Progenitor cell of endocrine pancreas (in vitro differentiated cells): ENCODE results near the gene RAB38. TPM values are rescaled to one million over a fixed set of nuclear protein-coding genes. Genes with fewer than 3 reads are reported as not detected.

ENCODE experiments used
- DNase-seq: peaks from one replicate; pipeline ENCODE4 v3.0.0; 2021; ENCODE audit warnings: low spot score; ENCODE audit not compliant: unreplicated experiment
- H3K27ac Mint-ChIP-seq: 2 replicates; pipeline ENCODE4 v1.8.0; 2021; ENCODE audit warnings: mild to moderate bottlenecking, moderate library complexity, mixed read lengths
- H3K27me3 Mint-ChIP-seq: 2 replicates; pipeline ENCODE4 v1.8.0; 2021; ENCODE audit warnings: mixed read lengths
- H3K36me3 Mint-ChIP-seq: 2 replicates; pipeline ENCODE4 v1.8.0; 2022; ENCODE audit warnings: mixed read lengths; ENCODE audit not compliant: insufficient read depth
- H3K4me1 Mint-ChIP-seq: 2 replicates; pipeline ENCODE4 v1.8.0; 2021; ENCODE audit warnings: low read depth, mixed read lengths
- H3K4me3 Mint-ChIP-seq: 2 replicates; pipeline ENCODE4 v1.8.0; 2021; ENCODE audit warnings: low read depth, mild to moderate bottlenecking, moderate library complexity, mixed read lengths
- H3K9me3 Mint-ChIP-seq: 2 replicates; pipeline ENCODE4 v1.8.0; 2021; ENCODE audit warnings: low read depth, mixed read lengths
- long read RNA-seq: library from polyadenylated mRNA; unstranded; transcript quantifications from one replicate; pipeline ENCODE4 v2.0.0, GENCODE V29; 2020
- total RNA-seq: library from RNA; stranded (reverse); gene quantifications from 2 replicates; pipeline ENCODE4 v1.2.1, GENCODE V29; 2021
- TF ChIP-seq, protein P1 (sequence below): fragments of 200-600 bp; sonication (generic); IDR thresholded peaks from one replicate; pipeline ENCODE4 v1.5.0; 2021; ENCODE audit warnings: antibody characterized with exemption, mild to moderate bottlenecking; ENCODE audit not compliant: unreplicated experiment

The RAB38 gene
- 14.4 and 15.6 TPM in 2 replicates for total RNA-seq
- long read RNA-seq, transcript RAB38-201 (3 exons, 1,465 nt): major isoform, 55 of 68 reads
- long read RNA-seq, partial matches to known transcripts: 3 of 68 reads
- long read RNA-seq, other reads (novel, unspliced or antisense): 8 of 68 reads

DNA sequence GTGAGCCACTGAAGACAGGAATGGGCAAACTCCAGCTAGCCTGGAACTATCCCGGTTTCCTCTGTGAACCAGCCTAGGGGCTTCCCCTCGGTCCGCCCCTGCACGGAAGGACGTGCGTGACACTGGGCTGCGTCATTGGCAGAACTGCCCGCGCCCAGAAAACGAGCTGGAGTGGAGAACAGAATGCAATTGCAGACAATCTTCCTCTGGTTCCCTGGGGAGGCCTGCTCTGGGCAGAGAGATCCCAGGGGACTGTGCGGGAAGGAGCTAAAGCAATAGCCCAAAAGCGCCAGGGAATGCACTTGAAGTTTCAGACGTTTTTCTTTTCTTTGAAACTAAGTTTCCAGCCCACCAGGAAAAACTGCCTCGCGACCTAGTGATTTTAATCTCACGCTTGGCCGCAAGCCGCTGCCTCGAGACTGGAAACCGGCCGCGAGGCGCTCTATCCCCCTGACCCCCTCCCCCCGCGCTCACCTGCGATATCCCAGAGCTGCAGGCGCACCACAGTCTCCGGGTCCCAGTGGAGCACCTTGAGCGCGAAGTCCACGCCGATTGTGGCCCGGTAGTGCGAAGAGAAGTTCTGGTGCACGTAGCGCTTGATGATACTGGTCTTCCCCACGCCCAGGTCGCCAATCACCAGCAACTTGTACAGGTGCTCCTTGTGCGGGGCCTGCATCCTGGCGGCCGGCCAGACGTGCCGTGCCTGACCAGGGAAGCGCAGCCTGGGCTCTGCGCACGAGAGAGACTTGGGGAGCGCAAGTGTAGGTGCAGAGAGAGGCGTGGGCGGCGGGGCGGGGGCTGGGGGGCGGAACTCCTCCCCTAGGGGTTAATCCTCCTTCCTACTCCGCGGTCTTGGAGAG lies at the start of gene RAB38:
RAB38 (minus strand) TSS at position 735 of the 860 bp plus-strand sequence; CDS start at position 676, 59 bp downstream.
- Mint-ChIP-seq H3K4me3 (peak within 1 kb of the TSS; percentile 84), H3K4me1 (peaks cover 33% of the 10 kb centered on the region), H3K27ac (peak within 1 kb of the TSS; percentile 94), H3K9me3 (no peaks in the 10 kb centered on the region), H3K27me3 (peaks cover 2% of the 10 kb centered on the region), H3K36me3 (no peaks in the 10 kb centered on the region)
- DNase-seq: peak; percentile 48
- TF ChIP-seq, protein P1, sequence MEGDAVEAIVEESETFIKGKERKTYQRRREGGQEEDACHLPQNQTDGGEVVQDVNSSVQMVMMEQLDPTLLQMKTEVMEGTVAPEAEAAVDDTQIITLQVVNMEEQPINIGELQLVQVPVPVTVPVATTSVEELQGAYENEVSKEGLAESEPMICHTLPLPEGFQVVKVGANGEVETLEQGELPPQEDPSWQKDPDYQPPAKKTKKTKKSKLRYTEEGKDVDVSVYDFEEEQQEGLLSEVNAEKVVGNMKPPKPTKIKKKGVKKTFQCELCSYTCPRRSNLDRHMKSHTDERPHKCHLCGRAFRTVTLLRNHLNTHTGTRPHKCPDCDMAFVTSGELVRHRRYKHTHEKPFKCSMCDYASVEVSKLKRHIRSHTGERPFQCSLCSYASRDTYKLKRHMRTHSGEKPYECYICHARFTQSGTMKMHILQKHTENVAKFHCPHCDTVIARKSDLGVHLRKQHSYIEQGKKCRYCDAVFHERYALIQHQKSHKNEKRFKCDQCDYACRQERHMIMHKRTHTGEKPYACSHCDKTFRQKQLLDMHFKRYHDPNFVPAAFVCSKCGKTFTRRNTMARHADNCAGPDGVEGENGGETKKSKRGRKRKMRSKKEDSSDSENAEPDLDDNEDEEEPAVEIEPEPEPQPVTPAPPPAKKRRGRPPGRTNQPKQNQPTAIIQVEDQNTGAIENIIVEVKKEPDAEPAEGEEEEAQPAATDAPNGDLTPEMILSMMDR: no peak

DNA sequence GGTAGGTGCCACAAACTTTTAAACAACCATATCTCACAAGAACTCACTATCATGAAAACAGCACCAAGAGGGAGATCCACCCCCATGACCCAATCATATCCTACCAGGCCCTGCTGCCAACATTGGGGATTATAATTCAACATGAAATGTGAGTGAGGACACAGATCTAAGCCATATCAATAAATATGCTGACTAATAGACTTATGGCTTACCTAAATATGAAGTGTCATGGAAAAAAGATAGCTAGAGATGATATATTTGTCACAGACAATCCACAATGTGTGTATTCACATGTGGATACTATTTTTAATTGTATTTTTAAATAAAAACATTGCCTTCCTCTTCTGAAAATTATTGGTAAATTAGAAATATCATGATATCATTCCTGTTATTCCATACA lies 38.2 kb upstream of the RAB38 start:
- no peaks in the 10 kb centered on the region for H3K27me3 Mint-ChIP-seq
- TF ChIP-seq, protein P1: no peak
- no peak overlapping the region for H3K27ac Mint-ChIP-seq
- no peaks in the 10 kb centered on the region for H3K9me3 Mint-ChIP-seq
- H3K4me3 Mint-ChIP-seq: no peak overlapping the region
- DNase-seq: no peak
- no peaks in the 10 kb centered on the region for H3K36me3 Mint-ChIP-seq
- no peaks in the 10 kb centered on the region for H3K4me1 Mint-ChIP-seq

DNA sequence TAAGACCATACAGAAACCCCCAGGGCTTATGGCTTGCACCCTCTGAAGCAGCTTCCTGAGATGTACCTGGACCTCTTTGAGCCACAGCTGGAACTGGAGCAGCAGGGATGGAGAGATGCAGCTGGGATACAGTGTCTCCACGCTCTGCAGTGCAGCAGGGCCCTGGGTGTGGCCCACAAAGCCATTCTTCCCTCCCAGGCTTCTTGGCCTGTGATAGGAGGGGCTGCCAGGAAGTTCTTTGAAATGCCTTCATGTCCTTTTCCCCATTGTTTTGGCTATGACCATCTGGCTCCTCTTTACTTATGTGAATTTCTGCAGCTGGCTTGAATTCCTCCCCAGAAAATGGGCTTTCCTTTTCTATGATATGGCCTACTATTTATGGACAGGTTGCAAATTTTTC lies 37.1 kb upstream of the RAB38 start:
- Mint-ChIP-seq H3K27me3 (no peaks in the 10 kb centered on the region), H3K4me1 (no peaks in the 10 kb centered on the region), H3K9me3 (no peaks in the 10 kb centered on the region), H3K27ac (no peak overlapping the region), H3K36me3 (no peaks in the 10 kb centered on the region), H3K4me3 (no peak overlapping the region)
- TF ChIP-seq, protein P1: no peak
- DNase-seq: no peak

GRCh38 chr11:88208745-88209144 lies 33.5 kb upstream of the RAB38 start:
- Mint-ChIP-seq H3K9me3 (no peaks in the 10 kb centered on the region), H3K27ac (no peak overlapping the region), H3K27me3 (peaks cover 3% of the 10 kb centered on the region), H3K36me3 (no peaks in the 10 kb centered on the region), H3K4me3 (no peak overlapping the region), H3K4me1 (no peaks in the 10 kb centered on the region)
- TF ChIP-seq, protein P1: no peak
- DNase-seq: no peak

DNA sequence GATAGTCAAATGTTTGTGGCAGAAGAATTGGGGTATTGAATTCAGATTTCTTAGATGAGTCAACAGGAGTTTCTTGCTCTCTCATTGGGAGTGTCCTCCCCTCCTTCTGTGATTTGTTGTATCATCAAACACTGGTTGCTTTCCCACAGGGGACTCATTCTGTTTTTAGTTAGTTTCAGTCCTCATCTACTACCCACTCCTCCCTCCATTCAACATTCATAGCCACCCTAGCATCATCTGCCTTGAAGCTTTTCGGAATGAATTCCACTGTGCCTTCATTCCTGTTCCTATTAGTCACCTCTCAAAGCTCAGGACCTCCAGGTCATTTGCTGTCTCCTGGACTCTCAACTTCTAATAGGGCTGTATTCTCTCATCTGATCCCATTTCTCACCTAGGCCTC lies 31.5 kb upstream of the RAB38 start:
- Mint-ChIP-seq H3K27ac (no peak overlapping the region), H3K4me3 (no peak overlapping the region), H3K9me3 (no peaks in the 10 kb centered on the region), H3K4me1 (no peaks in the 10 kb centered on the region), H3K36me3 (no peaks in the 10 kb centered on the region), H3K27me3 (peaks cover 3% of the 10 kb centered on the region)
- TF ChIP-seq, protein P1: no peak
- no peak for DNase-seq
